ENCODE measurements around the gene WDR90. TPM values are rescaled to one million over a fixed set of nuclear protein-coding genes. Genes with fewer than 3 reads are reported as not detected.

WDR90 gene
- polyA plus RNA-seq, 2 of the 4 experiments (the other 2 are of a cell fraction) = 6.5 to 30.7 TPM

- Histone ChIP-seq H3K9me3 (no peaks in the 10 kb centered on the region), H3K4me1 (peaks cover 40% of the 10 kb centered on the region), H3K4me3 (no peak overlapping the region), H3K27ac (no peak overlapping the region), H3K4me2 (no peak overlapping the region)
- ChIA-PET CTCF (interaction anchor here (0.5 kb wide), 1 partner anchor 1687 kb away, joined by 3 read pairs; no protein-coding TSS in a partner anchor), POLR2A (no interaction called here)
- TF ChIP-seq SMC3 (IDR thresholded peaks at IDR 0.05) = no peak
- TF ChIP-seq RAD21 (conservative IDR thresholded peaks at IDR 0.05 in 1 of 2, IDR thresholded peaks at IDR 0.05 in 1 of 2) = no peak
- TF ChIP-seq JUN (IDR thresholded peaks at IDR 0.05) = no peak
- no peak for TF ChIP-seq ZFP36 (IDR thresholded peaks at IDR 0.05; ENCODE audit: borderline replicate concordance, partially characterized antibody)
- no peak for TF ChIP-seq CBX2 (IDR thresholded peaks at IDR 0.05; ENCODE audit: borderline replicate concordance, low read depth)
- TF ChIP-seq NPAS2 (CRISPR knock-in tag; IDR thresholded peaks at IDR 0.05; ENCODE audit: borderline replicate concordance) = no peak
- no peak for TF ChIP-seq ZC3H11A (IDR thresholded peaks at IDR 0.05)
- no peak for TF ChIP-seq PBX3 (IDR thresholded peaks at IDR 0.05)
- no peak for TF ChIP-seq BHLHE40 (IDR thresholded peaks at IDR 0.05; ENCODE audit: low read depth, low read length)
- TF ChIP-seq ZNF302 (CRISPR knock-in tag; IDR thresholded peaks at IDR 0.05) = no peak
- TF ChIP-seq HDAC2 (IDR thresholded peaks at IDR 0.05) = no peak
- no peak for TF ChIP-seq EHF (CRISPR knock-in tag; IDR thresholded peaks at IDR 0.05)
- TF ChIP-seq CEBPB (IDR thresholded peaks at IDR 0.05) = no peak
- no peak for FAIRE-seq
- 86% methylated on average over 8 of the region's 9 CpGs for WGBS (ENCODE audit: missing lambda C conversion rate)
- no peak for DNase-seq (ENCODE audit: low read depth in 1 of 2, low spot score in 1 of 2)
- ATAC-seq = no peak
These were observed 17.3 kb upstream of the WDR90 start for GRCh38 chr16:631808-632358.

- DNase-seq (ENCODE audit: low read depth in 1 of 2, low spot score in 1 of 2) (no peak), FAIRE-seq (no peak), ATAC-seq (no peak)
- 96% methylated on average over 35 of the region's 67 CpGs for WGBS (ENCODE audit: missing lambda C conversion rate)
- Histone ChIP-seq H3K4me3 (no peak overlapping the region), H3K4me1 (peaks cover 37% of the 10 kb centered on the region), H3K4me2 (no peak overlapping the region), H3K27ac (no peak overlapping the region), H3K9me3 (no peaks in the 10 kb centered on the region)
- ChIA-PET POLR2A (no interaction called here), CTCF (no interaction called here)
- TF ChIP-seq EHF (CRISPR knock-in tag; IDR thresholded peaks at IDR 0.05) (no peak), FOSB (CRISPR knock-in tag; IDR thresholded peaks at IDR 0.05) (no peak), SREBF2 (IDR thresholded peaks at IDR 0.05) (no peak)
These were observed 16.5 kb upstream of the WDR90 start for GRCh38 chr16:632486-633335.

GRCh38 chr16:633336-634050, 15.7 kb upstream of the WDR90 start:
- Histone ChIP-seq H3K4me1 (peaks cover 35% of the 10 kb centered on the region), H3K9me3 (no peaks in the 10 kb centered on the region), H3K4me3 (no peak overlapping the region), H3K4me2 (no peak overlapping the region), H3K27ac (no peak overlapping the region)
- FAIRE-seq (no peak), ATAC-seq (no peak), DNase-seq (ENCODE audit: low read depth in 1 of 2, low spot score in 1 of 2) (no peak)
- WGBS (ENCODE audit: missing lambda C conversion rate) = 95% methylated on average over 42 of the region's 74 CpGs
- no peak for TF ChIP-seq ZFP36 (IDR thresholded peaks at IDR 0.05; ENCODE audit: borderline replicate concordance, partially characterized antibody)
- TF ChIP-seq MYC (IDR thresholded peaks at IDR 0.05; ENCODE audit: borderline replicate concordance, low read length) = no peak
- no peak for TF ChIP-seq JUNB (IDR thresholded peaks at IDR 0.05)
- TF ChIP-seq POLR2AphosphoS2 (conservative IDR thresholded peaks at IDR 0.05; ENCODE audit: low read length) = no peak
- TF ChIP-seq TFCP2L1 (CRISPR knock-in tag; IDR thresholded peaks at IDR 0.05) = no peak
- CTCF ChIA-PET = interaction anchor here (0.9 to 1.0 kb wide), 2 partner anchors 50 to 184 kb away, joined by 3 read pairs; no protein-coding TSS in a partner anchor
- POLR2A ChIA-PET = no interaction called here
